ENCODE results near the gene VASH2. TPM values are rescaled to one million over a fixed set of nuclear protein-coding genes. Genes with fewer than 3 reads are reported as not detected.
"Not testable (repeated sequence)": the region's sequence is repeated elsewhere in the genome, so short reads cannot be mapped to it uniquely, and the experiment has no call there.

The VASH2 gene
- total RNA-seq, 1 donor from 2014 or later: not detected

GRCh38 chr1:213020016-213020415 lies 69.7 kb downstream of the VASH2 start:
- TF ChIP-seq, protein P1, sequence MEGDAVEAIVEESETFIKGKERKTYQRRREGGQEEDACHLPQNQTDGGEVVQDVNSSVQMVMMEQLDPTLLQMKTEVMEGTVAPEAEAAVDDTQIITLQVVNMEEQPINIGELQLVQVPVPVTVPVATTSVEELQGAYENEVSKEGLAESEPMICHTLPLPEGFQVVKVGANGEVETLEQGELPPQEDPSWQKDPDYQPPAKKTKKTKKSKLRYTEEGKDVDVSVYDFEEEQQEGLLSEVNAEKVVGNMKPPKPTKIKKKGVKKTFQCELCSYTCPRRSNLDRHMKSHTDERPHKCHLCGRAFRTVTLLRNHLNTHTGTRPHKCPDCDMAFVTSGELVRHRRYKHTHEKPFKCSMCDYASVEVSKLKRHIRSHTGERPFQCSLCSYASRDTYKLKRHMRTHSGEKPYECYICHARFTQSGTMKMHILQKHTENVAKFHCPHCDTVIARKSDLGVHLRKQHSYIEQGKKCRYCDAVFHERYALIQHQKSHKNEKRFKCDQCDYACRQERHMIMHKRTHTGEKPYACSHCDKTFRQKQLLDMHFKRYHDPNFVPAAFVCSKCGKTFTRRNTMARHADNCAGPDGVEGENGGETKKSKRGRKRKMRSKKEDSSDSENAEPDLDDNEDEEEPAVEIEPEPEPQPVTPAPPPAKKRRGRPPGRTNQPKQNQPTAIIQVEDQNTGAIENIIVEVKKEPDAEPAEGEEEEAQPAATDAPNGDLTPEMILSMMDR (IDR thresholded peaks at IDR 0.05; ENCODE audit: insufficient read depth, low read length, severe bottlenecking): no peak
- H3K36me3 ChIP-seq (ENCODE audit: control insufficient read depth, insufficient read depth, low read length): no peaks in the 10 kb centered on the region
- no peaks in the 10 kb centered on the region for H3K27me3 ChIP-seq (ENCODE audit: control insufficient read depth, insufficient read depth, low read length)
- DNase-seq (ENCODE audit: low read depth): no peak
- FAIRE-seq: no peak
- H3K4me3 ChIP-seq (ENCODE audit: low read depth, low read length): no peak overlapping the region

GRCh38 chr1:213027024-213027423 lies 76.7 kb downstream of the VASH2 start:
- not testable (repeated sequence) for H3K4me3 ChIP-seq (ENCODE audit: low read depth, low read length); H3K27me3 ChIP-seq (ENCODE audit: control insufficient read depth, insufficient read depth, low read length); FAIRE-seq; DNase-seq (ENCODE audit: low read depth); H3K36me3 ChIP-seq (ENCODE audit: control insufficient read depth, insufficient read depth, low read length)

DNA sequence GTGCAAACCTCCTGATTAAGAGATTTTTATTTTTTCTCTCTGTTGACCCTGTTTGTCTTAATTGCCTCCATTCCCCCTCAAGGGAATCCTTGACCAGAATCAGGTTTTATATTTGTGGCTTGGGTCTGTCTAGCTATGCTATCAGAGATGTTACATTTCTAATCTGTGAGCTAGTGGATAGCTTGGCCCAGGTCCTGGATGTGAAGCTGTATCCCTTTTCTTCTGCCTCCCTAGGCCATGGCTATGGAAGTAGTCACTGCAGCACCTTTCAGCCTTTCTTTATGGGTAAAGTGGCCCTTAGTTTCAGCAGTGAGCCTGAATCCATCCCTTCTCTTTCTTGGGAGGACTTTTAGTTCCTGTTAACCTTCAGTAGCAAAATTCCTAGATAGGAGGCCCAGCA lies 82.3 kb downstream of the VASH2 start:
- Histone ChIP-seq H3K27me3 (ENCODE audit: control insufficient read depth, insufficient read depth, low read length) (no peaks in the 10 kb centered on the region), H3K36me3 (ENCODE audit: control insufficient read depth, insufficient read depth, low read length) (no peaks in the 10 kb centered on the region), H3K4me3 (ENCODE audit: low read depth, low read length) (no peak overlapping the region)
- TF ChIP-seq, protein P1 (IDR thresholded peaks at IDR 0.05; ENCODE audit: insufficient read depth, low read length, severe bottlenecking): no peak
- FAIRE-seq: no peak
- DNase-seq (ENCODE audit: low read depth): no peak

DNA sequence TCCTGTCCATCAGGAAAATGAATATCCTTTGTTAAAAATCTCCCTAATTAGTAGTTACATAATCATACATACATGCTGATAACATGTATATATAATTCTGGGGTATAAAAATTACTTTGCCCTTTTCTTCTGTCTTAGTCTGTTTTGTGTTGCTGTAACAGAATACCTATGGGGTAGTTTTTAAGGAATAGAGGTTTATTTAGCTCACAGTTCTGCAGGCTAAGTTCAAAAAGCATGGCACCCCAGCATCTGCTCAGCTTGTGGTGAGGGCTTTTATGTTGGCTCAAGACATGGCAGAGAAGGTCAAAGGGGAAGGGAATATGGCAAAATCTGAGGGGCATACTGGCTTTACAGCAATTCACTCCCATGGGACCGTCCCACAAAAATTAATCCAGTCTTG lies 84.4 kb downstream of the VASH2 start:
- no peak overlapping the region for H3K4me3 ChIP-seq (ENCODE audit: low read depth, low read length)

GRCh38 chr1:213035573-213035972 lies 85.2 kb downstream of the VASH2 start:
- Histone ChIP-seq H3K27me3 (ENCODE audit: control insufficient read depth, insufficient read depth, low read length) (no peaks in the 10 kb centered on the region), H3K4me3 (ENCODE audit: low read depth, low read length) (no peak overlapping the region), H3K36me3 (ENCODE audit: control insufficient read depth, insufficient read depth, low read length) (no peaks in the 10 kb centered on the region)
- FAIRE-seq (no peak), DNase-seq (ENCODE audit: low read depth) (no peak)
- TF ChIP-seq, protein P1 (IDR thresholded peaks at IDR 0.05; ENCODE audit: insufficient read depth, low read length, severe bottlenecking): no peak

More for the DNA sequence above, 84.4 kb downstream of the VASH2 start:
- TF ChIP-seq, protein P1 (IDR thresholded peaks at IDR 0.05; ENCODE audit: insufficient read depth, low read length, severe bottlenecking): no peak
- Histone ChIP-seq H3K36me3 (ENCODE audit: control insufficient read depth, insufficient read depth, low read length) (no peaks in the 10 kb centered on the region), H3K27me3 (ENCODE audit: control insufficient read depth, insufficient read depth, low read length) (no peaks in the 10 kb centered on the region)
- no peak for FAIRE-seq
- DNase-seq (ENCODE audit: low read depth): no peak

Other genes starting within 250 kb of the VASH2 start
- 11.3 TPM in 2 replicates for gene NSL1, start 158.8 kb upstream of the VASH2 start, total RNA-seq
- 12.1 and 21.8 TPM in 2 replicates for gene TATDN3, start 158.6 kb upstream of the VASH2 start, total RNA-seq
- not detected in 2 replicates for gene SPATA45, start 102.9 kb upstream of the VASH2 start, total RNA-seq
- 4.5 and 6.8 TPM in 2 replicates for gene FLVCR1, start 92.3 kb upstream of the VASH2 start, total RNA-seq
- gene ANGEL2, start 65.3 kb downstream of the VASH2 start, total RNA-seq: 22.4 and 23.2 TPM in 2 replicates
- gene RPS6KC1, start 100.7 kb downstream of the VASH2 start, total RNA-seq: 12.9 and 19.7 TPM in 2 replicates